ENCODE results near the gene CROCC2. TPM values are rescaled to one million over a fixed set of nuclear protein-coding genes. Genes with fewer than 3 reads are reported as not detected.

CROCC2 gene
- polyA plus RNA-seq, 4 donors: 0.03 to 0.09 (median 0.05) TPM

- no peak for DNase-seq (ENCODE audit: low read depth in 4 of 4, low spot score in 3 of 4)
These were observed 89.2 kb downstream of the CROCC2 start for GRCh38 chr2:240995041-240996021.

- no peak for DNase-seq (ENCODE audit: low read depth in 4 of 4, low spot score in 3 of 4)
These were observed 90.2 kb downstream of the CROCC2 start for GRCh38 chr2:240996161-240996833.

GRCh38 chr2:240996834-240997140 is 90.7 kb downstream of the CROCC2 start:
- no peak for DNase-seq (ENCODE audit: low read depth in 4 of 4, low spot score in 3 of 4)

- no peak for DNase-seq (ENCODE audit: low read depth in 4 of 4, low spot score in 3 of 4)
These were observed 91.2 kb downstream of the CROCC2 start for GRCh38 chr2:240997141-240997855.

- DNase-seq (ENCODE audit: low read depth in 4 of 4, low spot score in 3 of 4): peak in 3 of 4 donors; percentile 57 to 73 (median 71)
These were observed 91.9 kb downstream of the CROCC2 start, which contains the start of gene SNED1 for GRCh38 chr2:240997856-240998705. Gene SNED1, plus strand, starts transcription at chr2:240998618. Its CDS starts 220 bp downstream, at chr2:240998838.

GRCh38 chr2:240998706-240998994 is 92.5 kb downstream of the CROCC2 start:
- DNase-seq (ENCODE audit: low read depth in 4 of 4, low spot score in 3 of 4): no peak

- no peak for DNase-seq (ENCODE audit: low read depth in 4 of 4, low spot score in 3 of 4)
These were observed 93.1 kb downstream of the CROCC2 start for GRCh38 chr2:240998995-240999791.

GRCh38 chr2:240999873-241000541 is 93.9 kb downstream of the CROCC2 start:
- no peak for DNase-seq (ENCODE audit: low read depth in 4 of 4, low spot score in 3 of 4)

GRCh38 chr2:241000831-241001321 is 94.7 kb downstream of the CROCC2 start:
- no peak for DNase-seq (ENCODE audit: low read depth in 4 of 4, low spot score in 3 of 4)

GRCh38 chr2:241001413-241002274 is 95.5 kb downstream of the CROCC2 start:
- no peak for DNase-seq (ENCODE audit: low read depth in 4 of 4, low spot score in 3 of 4)

GRCh38 chr2:241002275-241003046 is 96.3 kb downstream of the CROCC2 start:
- no peak for DNase-seq (ENCODE audit: low read depth in 4 of 4, low spot score in 3 of 4)

GRCh38 chr2:241003047-241003360 is 96.9 kb downstream of the CROCC2 start:
- DNase-seq (ENCODE audit: low read depth in 4 of 4, low spot score in 3 of 4): no peak

GRCh38 chr2:241003369-241003768 is 97.2 kb downstream of the CROCC2 start:
- DNase-seq (ENCODE audit: low read depth in 4 of 4, low spot score in 3 of 4): no peak

- no peak for DNase-seq (ENCODE audit: low read depth in 4 of 4, low spot score in 3 of 4)
These were observed 97.9 kb downstream of the CROCC2 start for GRCh38 chr2:241003830-241004564.

GRCh38 chr2:241005569-241005968 is 99.4 kb downstream of the CROCC2 start:
- DNase-seq (ENCODE audit: low read depth in 4 of 4, low spot score in 3 of 4): no peak

GRCh38 chr2:241006412-241006811 is 100.3 kb downstream of the CROCC2 start:
- no peak for DNase-seq (ENCODE audit: low read depth in 4 of 4, low spot score in 3 of 4)

GRCh38 chr2:241007111-241007510 is 101.0 kb downstream of the CROCC2 start:
- no peak for DNase-seq (ENCODE audit: low read depth in 4 of 4, low spot score in 3 of 4)

All from left renal pelvis (tissue), 4 donors.